ENCODE measurements around the gene NECTIN1.

DNA sequence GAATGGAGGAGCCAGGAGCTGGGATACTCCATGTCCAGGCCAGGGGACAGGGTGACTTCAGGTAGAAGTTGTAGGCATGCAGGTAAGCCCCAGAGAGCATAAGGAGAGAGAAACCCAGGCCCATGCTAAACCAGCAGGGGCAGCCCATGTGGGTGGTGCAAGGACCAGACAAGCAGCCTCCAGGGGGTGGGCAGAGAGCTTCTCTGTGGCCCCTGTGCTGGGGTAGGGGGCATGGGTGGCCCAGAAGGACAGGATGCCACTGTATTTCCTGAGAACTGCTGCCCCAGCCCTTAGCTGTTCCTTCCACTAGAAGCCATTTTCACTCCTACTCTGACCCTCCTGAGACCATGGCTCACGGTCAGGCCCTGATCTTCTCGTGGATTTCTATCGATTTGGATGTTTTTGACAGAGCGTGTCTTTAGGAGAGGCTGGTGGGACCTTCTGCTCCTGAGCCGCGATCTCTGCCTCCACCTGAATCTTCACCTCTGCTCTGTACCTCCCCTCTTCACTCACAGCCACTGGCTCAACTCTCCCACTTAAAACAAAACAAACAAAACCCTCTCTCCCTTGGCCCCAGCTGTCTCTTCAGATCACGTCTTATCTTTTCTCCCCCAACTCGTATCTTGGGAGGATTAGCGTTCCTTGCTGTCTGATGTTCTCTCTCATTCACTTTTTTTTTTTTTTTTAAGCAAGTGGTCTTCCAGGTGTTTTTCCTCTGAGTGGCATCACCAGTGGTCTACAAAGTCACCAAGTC, 112.2 kb downstream of the NECTIN1 start:
- TF ChIP-seq, protein P1, sequence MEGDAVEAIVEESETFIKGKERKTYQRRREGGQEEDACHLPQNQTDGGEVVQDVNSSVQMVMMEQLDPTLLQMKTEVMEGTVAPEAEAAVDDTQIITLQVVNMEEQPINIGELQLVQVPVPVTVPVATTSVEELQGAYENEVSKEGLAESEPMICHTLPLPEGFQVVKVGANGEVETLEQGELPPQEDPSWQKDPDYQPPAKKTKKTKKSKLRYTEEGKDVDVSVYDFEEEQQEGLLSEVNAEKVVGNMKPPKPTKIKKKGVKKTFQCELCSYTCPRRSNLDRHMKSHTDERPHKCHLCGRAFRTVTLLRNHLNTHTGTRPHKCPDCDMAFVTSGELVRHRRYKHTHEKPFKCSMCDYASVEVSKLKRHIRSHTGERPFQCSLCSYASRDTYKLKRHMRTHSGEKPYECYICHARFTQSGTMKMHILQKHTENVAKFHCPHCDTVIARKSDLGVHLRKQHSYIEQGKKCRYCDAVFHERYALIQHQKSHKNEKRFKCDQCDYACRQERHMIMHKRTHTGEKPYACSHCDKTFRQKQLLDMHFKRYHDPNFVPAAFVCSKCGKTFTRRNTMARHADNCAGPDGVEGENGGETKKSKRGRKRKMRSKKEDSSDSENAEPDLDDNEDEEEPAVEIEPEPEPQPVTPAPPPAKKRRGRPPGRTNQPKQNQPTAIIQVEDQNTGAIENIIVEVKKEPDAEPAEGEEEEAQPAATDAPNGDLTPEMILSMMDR (conservative IDR thresholded peaks at IDR 0.05; ENCODE audit: low read depth, low read length) = no peak
- TF ChIP-seq EZH2 (IDR thresholded peaks at IDR 0.05; ENCODE audit: low read length, unreplicated experiment) = no peak

Measured in PC-3 (cell line).